ENCODE results near the gene OSBP. TPM values are rescaled to one million over a fixed set of nuclear protein-coding genes. Genes with fewer than 3 reads are reported as not detected.
A peak's percentile ranks its signal among the peaks of the same experiment; 100 is the strongest.

OSBP gene
- total RNA-seq, 1 donor from 2014 or later = 30.6 TPM

- no peak for DNase-seq
Measured at GRCh38 chr11:59602432-59602831, 13.1 kb downstream of the OSBP start.

- no peak for DNase-seq
Measured at GRCh38 chr11:59601788-59602187, 13.8 kb downstream of the OSBP start.

GRCh38 chr11:59600636-59601035, 14.9 kb downstream of the OSBP start:
- DNase-seq = no peak

GRCh38 chr11:59600234-59600633, 15.3 kb downstream of the OSBP start:
- DNase-seq = no peak

GRCh38 chr11:59598961-59599360, 16.6 kb downstream of the OSBP start:
- no peak for DNase-seq

GRCh38 chr11:59584294-59584693, 31.3 kb downstream of the OSBP start:
- no peak for DNase-seq

- DNase-seq = no peak
Measured at GRCh38 chr11:59582006-59582405, 33.6 kb downstream of the OSBP start.

- no peak for DNase-seq
Measured at GRCh38 chr11:59578369-59578768, 37.2 kb downstream of the OSBP start.

GRCh38 chr11:59575505-59575904, 40.1 kb downstream of the OSBP start:
- DNase-seq = no peak

GRCh38 chr11:59574932-59575502, 40.6 kb downstream of the OSBP start:
- no peak for DNase-seq

GRCh38 chr11:59574467-59574866, 41.1 kb downstream of the OSBP start:
- no peak for DNase-seq

- DNase-seq = no peak
Measured at GRCh38 chr11:59573216-59573615, 42.4 kb downstream of the OSBP start.

- no peak for DNase-seq
Measured at GRCh38 chr11:59572091-59572490, 43.5 kb downstream of the OSBP start.

GRCh38 chr11:59562292-59562691, 53.3 kb downstream of the OSBP start:
- DNase-seq = no peak

GRCh38 chr11:59560702-59561473, 54.7 kb downstream of the OSBP start:
- DNase-seq = peak; percentile 75

- peak; percentile 75 for DNase-seq
Measured at GRCh38 chr11:59560290-59560701, 55.3 kb downstream of the OSBP start.

GRCh38 chr11:59559886-59560285, 55.7 kb downstream of the OSBP start:
- no peak for DNase-seq

- no peak for DNase-seq
Measured at GRCh38 chr11:59558270-59558643, 57.3 kb downstream of the OSBP start.

- no peak for DNase-seq
Measured at GRCh38 chr11:59556917-59557348, 58.6 kb downstream of the OSBP start.

- peak; percentile 40 for DNase-seq
Measured at GRCh38 chr11:59556115-59556916, 59.3 kb downstream of the OSBP start.

- DNase-seq = no peak
Measured at GRCh38 chr11:59555601-59556114, 59.9 kb downstream of the OSBP start.

GRCh38 chr11:59553323-59553722, 62.3 kb downstream of the OSBP start:
- DNase-seq = no peak

GRCh38 chr11:59552844-59553243, 62.7 kb downstream of the OSBP start:
- no peak for DNase-seq

All from occipital lobe (tissue), 2 donors.